GM18951 (cell line): ENCODE results near the gene ETFB.
"Not testable (repeated sequence)": the region's sequence is repeated elsewhere in the genome, so short reads cannot be mapped to it uniquely, and the experiment has no call there.

Experiments used
- POLR2A ChIP-seq: IDR thresholded peaks from 4 replicates; pipeline ENCODE4 v1.6.1; 2011; ENCODE audit warnings: mild to moderate bottlenecking; ENCODE audit not compliant: insufficient read length, insufficient read depth; ENCODE audit errors: extremely low read depth
- in situ Hi-C: fragments of 300-500 bp; cut with MboI; formaldehyde crosslinking; loops from one replicate; pipeline ENCODE4 v1.12.0; 2022; ENCODE audit warnings: low sequenced_read_pairs, mixed read lengths, inconsistent platforms; ENCODE audit not compliant: unreplicated experiment

Gene ETFB

GRCh38 chr19:51365965-51366388, at the start of gene ETFB:
Gene ETFB (minus strand): TSS chr19:51366388. CDS start chr19:51366326, 62 bp downstream.
- peak; percentile 73 for TF ChIP-seq POLR2A
- in situ Hi-C loops = no loop called here

- no peak for TF ChIP-seq POLR2A
- in situ Hi-C loops = no loop called here
These were observed 49.0 kb upstream of the ETFB start for GRCh38 chr19:51415187-51415586.

GRCh38 chr19:51410950-51411748, 45.0 kb upstream of the ETFB start:
- in situ Hi-C loops = no loop called here
- no peak for TF ChIP-seq POLR2A

GRCh38 chr19:51407511-51408131, 41.4 kb upstream of the ETFB start:
- in situ Hi-C loops = no loop called here
- TF ChIP-seq POLR2A = no peak

GRCh38 chr19:51402117-51402516, 35.9 kb upstream of the ETFB start:
- TF ChIP-seq POLR2A = no peak
- in situ Hi-C loops = no loop called here

GRCh38 chr19:51399936-51400335, 33.7 kb upstream of the ETFB start:
- in situ Hi-C loops = not testable (repeated sequence)

GRCh38 chr19:51399231-51399630, 33.0 kb upstream of the ETFB start:
- TF ChIP-seq POLR2A = no peak
- in situ Hi-C loops = no loop called here

- no peak for TF ChIP-seq POLR2A
- in situ Hi-C loops = no loop called here
These were observed 32.0 kb upstream of the ETFB start for GRCh38 chr19:51398096-51398704.

GRCh38 chr19:51397453-51397852, 31.3 kb upstream of the ETFB start:
- in situ Hi-C loops = not testable (repeated sequence)

GRCh38 chr19:51396175-51396574, 30.0 kb upstream of the ETFB start:
- TF ChIP-seq POLR2A = no peak
- in situ Hi-C loops = no loop called here

GRCh38 chr19:51394050-51394836, 28.1 kb upstream of the ETFB start:
- in situ Hi-C loops = no loop called here
- peak; percentile 82 for TF ChIP-seq POLR2A

- in situ Hi-C loops = no loop called here
- TF ChIP-seq POLR2A = no peak
These were observed 26.5 kb upstream of the ETFB start for GRCh38 chr19:51392701-51393100.

GRCh38 chr19:51391073-51391611, 25.0 kb upstream of the ETFB start:
- in situ Hi-C loops = no loop called here
- TF ChIP-seq POLR2A = no peak
